GM19372 (cell line): ENCODE results near the gene COIL.
A peak's percentile ranks its signal among the peaks of the same experiment; 100 is the strongest.
"Not testable (repeated sequence)": the region's sequence is repeated elsewhere in the genome, so short reads cannot be mapped to it uniquely, and the experiment has no call there.

Experiments used
- ATAC-seq: cut with Tn5 transposase; IDR thresholded peaks from one replicate; pipeline ENCODE4 v1.9.1; 2021; ENCODE audit warnings: mild to moderate bottlenecking, low read depth, moderate library complexity; ENCODE audit not compliant: unreplicated experiment

The COIL gene

DNA sequence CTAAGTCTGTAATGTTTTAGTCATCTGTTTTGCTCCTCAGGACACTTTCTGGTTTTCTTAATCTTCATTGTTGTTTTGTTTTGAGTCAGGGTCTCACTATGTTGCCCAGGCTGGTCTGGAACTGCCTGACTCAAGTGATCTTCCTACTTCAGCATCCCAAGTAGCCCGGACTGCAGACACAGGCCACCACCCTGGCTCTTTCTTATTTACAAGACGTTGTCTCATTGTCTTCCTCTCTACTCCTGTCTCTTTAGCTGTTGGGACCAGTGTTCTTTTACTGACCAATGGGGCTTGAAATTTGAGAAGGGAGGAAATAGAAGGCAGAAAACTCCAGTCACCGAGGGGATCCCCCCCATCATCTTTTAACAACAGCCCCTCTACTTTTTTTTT, 18.2 kb upstream of the COIL start:
- no peak for ATAC-seq

DNA sequence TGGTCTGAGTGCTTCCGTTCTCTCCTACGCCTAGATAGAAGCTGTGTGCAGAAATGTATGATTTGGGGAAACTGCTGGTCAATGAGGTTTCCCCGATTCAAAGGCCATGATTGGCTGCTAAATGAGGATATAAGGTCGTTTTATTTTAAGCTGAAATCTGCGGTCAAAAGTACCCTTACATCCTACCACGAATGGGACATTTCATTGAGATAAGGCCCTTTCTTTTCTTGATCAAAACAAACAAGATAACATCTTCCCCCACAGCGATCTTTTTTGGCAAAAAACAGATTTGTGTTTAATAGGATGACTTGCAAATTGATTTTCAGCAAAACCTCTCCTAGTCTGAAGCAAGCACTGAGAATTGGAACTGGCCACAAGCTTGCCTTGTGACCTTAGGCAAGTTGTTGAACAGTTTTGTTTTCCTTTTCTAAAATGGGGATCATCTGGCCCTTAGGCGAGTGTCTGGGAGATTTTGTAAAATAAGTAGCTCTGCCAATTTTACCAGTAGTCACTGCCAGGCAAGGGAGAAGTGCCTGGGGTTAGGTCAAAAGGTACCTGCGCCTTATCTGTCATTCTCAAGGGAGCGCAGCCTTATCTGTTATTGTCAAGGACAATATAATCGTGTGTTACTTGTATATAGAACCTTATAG, 17.7 kb upstream of the COIL start:
- ATAC-seq: peak; percentile 44

DNA sequence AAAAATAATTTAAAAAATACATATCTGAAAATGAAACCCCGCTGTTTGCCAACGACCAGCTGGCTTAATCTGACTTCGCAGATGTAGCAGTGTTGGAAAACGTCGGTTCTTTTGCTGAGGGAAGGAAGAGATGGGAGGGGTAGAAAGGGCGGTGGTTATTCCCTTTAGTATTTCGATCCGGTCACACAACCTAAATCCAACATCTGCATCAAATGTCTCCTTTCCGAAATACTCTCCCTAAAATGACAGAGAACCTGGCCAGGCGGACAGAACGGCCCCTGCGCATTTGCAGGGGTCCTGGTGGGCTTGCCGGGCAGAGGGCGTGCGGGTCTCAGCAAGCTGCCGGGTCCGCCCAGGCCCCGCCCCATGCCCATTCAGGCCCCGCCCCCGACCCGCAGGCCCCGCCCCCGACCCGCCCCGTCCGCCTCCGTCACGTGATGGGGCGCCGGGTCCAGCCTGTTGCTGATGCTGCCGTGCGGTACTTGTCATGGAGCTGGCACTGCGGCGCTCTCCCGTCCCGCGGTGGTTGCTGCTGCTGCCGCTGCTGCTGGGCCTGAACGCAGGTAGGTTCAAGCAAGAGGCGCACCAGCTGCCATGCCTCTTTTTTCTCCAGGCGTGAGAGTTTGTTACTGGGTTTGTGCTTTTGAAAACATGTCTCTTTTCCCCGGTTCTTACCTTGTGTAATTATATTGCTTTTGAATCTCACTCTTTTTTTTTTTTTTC, 17.0 kb upstream of the COIL start, which contains the start of gene SCPEP1:
Gene SCPEP1, plus strand, starts transcription at position 459 of the 723 bp plus-strand sequence. Its CDS starts 29 bp downstream, at position 488.
- peak; percentile 73 for ATAC-seq

DNA sequence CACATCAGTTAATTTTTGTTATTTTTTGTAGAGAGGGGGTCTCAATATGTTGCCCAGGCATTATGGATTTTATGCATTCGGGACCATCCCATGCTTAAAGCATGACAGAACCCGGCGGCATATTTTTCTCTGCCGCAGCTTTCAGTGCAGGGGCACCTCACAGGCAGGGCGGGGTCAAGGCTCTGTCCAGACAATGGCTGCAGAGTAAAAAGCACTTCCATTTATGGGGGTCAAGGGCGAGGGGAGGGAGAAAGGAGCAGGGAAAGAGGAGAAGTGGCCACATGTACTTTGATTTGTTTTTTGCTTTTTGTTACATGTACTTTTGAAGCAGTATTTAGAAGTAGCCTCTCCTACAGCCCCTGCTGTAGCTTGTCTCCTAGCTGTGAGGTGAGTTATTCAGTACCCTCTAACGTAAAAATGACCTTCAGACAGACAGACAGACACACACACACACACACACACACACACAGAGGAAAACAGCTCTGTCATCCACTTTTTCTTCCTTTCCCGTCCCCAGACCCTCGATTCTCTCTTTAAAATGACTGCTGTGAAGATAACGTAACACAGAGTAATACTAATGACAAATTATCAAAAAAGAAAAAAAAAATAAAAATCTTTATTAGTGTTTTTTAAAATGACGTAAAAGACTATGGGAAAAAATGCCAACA, 16.2 kb upstream of the COIL start:
- no peak for ATAC-seq

DNA sequence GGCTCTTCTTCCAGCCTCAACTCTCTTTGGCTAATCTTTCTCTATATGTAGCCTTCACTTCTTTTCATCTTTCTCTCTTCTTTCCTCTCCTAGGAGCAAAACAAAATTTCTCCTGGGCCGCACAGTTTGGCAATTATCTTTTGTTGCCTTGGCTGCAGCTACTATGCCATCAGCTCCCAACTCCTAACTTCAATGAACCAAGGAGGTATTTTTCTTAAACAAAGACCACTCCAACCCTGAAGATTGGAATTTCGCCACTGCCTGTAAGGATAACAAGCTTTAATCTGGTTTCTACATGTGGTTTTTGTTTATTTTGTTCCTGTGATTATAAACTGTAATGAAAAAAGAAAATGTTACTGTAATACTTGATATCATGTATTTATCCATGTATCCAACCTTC, 14.8 kb upstream of the COIL start:
- ATAC-seq: no peak

DNA sequence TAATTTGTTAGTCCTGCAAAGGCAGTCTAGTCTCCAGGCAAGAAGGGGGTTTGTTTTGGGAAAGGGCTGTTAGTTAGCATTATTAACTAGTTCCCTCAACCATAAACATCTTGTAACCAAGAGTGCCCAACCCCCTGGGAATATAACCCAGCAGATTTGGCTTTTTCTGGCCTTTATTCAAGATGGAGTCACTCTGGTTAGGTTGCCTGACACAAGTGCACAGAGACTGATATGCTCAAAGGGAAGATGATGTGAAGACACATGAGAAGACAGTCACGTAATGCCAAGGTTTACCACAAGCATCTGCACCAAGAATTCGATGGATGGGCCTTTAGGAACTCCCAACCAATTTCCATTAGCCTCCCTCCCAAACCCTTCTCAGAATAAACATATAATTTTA, 13.2 kb upstream of the COIL start:
- no peak for ATAC-seq

DNA sequence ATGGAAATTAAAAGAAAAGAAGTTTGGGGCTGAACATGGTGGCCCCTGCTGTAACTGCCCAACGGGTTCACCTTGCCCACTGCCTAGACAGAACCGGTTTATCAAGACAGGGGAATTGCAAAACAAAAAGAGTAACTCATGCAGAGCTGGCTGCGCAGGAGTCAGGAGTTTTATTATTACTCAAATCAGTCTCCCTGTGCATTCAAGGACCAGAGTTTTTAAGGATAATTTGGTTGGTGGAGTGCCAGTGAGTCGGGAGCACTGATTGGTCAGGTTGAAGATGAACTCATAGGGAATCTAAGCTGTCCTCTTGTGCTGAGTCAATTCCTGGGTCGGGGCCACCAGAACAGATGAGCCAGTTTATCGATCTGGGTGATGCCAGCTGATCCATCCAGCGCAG, 12.7 kb upstream of the COIL start:
- ATAC-seq: no peak

DNA sequence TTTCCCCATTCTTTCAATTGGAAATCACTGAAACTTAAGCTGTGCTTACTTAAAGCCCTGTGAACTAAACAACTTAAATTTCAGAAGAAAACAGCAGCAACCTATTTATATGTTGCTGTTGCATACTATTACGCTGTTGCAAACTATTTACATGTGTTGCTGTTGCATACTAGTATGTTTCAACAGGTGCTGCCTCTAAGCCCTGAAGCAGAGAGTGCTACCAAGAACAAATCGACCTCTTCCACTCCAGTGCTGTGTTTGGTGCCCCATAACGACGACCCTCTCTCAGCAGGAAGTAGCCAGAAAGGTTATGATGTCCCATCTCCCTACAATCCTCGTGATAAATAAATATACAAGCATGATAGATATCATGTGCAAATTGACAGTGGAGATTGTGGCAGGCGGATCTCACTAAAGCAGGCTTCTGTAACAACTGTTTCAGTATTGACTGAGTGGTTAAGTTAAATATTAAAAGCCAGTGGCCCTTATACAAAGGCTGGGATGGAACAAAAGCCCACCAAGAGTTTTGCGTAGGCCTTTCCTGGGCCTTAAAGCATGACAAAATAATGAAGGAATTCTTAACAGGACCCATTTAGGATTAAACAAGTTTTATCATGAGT, 11.4 kb upstream of the COIL start:
- ATAC-seq: no peak

DNA sequence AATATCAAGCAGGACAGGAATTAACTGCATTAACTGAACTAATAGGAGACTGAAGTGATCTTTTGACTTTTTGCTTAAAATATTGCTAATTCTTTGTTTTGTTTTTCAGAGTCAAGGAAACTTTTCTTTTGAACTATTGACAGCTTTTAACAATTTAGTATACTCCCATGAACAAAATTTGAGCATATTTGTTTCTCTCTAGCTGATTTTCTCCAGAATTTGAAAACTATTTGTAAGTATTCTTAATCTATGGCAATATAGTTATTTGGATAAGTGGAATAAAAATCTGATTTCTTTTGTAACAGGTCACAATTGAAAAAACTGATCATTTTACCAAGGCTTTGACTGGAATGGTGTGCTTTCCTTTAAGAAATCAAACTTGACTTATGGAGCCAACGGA, 10.1 kb upstream of the COIL start:
- no peak for ATAC-seq

DNA sequence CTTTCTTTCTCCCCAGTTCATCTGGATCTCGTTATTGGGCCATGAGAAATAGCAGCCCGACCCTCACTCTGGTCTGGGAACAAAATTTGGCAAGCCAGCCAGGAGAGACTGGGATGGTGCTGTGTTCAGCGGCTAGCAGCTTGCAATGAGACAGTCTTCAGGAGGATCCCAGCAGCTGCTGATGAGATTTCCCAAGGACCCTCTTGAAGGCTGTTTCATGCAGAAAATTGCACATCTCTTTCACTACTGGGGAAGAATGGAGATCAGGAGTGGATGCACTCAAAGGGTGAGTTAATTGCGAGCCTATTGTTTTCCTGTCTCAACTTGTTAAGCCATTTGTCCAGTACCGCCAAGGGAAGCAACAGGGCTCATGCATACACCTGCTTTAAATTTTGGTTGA, 5.5 kb upstream of the COIL start:
- ATAC-seq: no peak

DNA sequence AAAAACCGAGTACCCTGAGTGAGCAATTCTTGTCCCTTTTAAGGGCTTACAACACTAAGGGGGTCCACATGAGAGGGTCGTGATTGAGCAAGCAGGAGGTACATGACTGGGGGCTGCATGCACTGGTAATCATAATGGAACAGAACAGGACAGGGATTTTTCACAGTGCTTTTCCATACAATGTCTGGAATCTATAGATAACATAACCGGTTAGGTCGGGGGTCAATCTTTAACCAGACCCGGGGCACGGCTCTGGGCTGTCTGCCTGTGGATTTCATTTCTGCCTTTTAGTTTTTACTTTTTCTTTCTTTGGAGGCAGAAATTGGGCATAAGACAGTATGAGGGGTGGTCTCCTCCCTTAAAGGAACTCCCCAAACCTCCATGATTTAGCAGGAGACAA, 4.8 kb upstream of the COIL start:
- ATAC-seq: not testable (repeated sequence)

DNA sequence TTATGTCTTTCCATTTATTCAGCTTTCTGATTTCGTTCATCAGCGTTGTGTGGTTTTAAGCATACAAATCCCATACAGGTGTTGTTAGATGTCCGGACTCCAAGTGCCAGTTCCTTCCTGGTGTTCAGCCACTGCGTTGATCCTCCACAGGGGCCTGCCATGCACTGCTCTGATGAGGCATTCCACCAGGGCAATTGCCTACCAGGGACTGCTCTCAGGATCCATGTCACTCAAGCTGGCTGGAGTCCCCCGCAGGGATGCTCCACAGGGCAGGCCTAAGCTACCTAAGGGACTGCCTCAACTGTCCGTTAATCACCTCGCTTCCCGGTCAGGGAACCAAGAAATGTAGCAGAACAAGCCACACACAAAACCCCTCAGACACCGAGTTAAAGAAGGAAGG, 4.4 kb upstream of the COIL start:
- not testable (repeated sequence) for ATAC-seq

DNA sequence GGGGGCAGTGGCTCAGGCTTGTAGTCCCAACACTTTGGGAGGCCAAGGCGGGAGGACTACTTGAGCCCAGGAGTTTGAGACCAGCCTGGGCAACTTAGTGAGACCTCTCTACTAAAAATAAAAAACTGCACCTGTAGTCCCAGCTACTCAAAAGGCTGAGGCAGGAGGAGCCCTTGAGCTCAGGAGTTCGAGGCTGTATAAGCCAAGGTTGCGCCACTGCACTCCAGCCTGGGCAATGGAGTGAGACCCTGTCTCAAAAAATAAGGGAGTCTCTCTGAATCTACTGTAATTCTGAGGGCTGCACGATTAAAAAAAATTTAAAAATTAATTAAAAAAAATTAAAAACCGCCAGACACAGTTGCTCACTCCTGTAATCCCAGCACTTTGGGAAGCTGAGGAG, 3.9 kb downstream of the COIL start:
- no peak for ATAC-seq

DNA sequence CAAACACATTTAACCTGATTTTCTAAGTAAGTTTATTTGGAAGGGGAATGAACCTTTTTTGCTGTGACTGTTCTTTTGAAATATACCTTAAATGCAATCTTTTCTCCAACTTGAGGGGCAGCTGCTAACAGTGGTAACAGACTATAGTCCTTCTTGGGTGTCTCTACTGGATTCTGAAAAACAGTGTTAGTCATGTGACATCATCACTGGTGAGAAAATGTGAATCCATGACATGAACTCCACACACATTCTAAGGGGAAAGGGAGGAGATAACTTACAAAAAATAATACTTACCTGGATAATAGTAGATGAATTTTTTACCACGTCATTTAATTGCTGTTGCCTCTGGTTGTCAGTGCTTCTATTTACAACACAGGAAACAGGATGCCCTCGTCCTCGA, 11.3 kb downstream of the COIL start:
- no peak for ATAC-seq

DNA sequence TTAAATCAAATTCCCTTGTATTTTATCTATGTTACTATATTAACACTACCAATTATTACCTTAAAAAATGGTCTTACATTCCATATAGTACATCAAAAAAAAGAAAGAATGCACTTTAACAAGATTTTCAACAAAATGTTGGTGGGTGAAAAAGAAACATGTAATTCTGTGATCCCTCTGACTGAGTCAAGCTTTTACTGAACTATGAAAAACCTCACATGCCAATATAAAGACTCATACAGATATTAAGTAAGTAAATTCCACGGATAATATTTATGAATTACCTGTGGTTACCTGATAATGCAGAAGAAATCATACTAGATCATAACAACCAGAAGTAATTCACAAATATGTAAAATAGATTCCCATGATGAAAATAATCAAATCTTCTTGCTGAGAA, 12.4 kb downstream of the COIL start:
- ATAC-seq: no peak

DNA sequence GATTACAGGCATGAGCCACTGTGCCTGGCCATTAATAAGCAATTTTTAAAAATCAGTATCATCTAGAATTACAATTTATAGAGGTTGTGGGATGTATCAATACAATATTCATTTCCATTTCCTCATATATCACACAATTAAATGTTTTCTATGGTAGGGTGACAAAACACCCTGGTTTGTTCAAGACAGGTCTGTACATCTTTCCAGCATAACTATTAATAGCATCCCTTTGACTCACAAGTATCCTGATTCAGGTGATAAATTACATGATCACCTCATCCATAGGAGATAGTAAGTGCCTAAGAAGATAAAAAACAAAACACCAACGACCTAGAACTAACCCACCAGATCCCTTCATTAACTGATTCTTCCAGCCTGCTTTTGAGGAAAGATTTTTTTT, 13.1 kb downstream of the COIL start:
- ATAC-seq: no peak

DNA sequence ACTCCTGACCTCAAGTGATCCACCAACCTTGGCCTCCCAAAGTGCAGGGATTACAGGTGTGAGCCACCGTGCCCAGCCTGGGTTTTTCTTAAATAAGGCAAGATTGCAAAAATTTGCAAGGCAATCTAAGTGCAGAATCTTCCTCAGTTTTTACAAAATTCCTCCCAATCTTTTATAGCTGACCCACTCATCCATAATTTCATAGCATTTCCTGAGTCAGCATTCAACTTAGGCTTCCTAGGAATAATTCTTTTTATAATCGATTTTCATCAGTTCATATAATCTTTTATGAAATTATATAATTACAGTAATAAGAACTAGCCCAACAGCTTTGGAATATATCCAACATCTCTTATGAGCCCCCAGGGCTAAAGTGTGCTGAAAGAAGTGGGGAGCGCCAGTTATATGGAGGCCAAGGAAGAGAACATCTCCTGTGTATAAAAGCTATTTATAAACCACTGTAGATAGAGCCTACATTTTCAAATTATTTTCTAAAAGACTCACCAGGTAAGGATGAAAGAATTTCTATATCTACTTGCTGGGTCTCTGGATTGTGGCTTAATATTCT, 14.8 kb downstream of the COIL start:
- no peak for ATAC-seq

DNA sequence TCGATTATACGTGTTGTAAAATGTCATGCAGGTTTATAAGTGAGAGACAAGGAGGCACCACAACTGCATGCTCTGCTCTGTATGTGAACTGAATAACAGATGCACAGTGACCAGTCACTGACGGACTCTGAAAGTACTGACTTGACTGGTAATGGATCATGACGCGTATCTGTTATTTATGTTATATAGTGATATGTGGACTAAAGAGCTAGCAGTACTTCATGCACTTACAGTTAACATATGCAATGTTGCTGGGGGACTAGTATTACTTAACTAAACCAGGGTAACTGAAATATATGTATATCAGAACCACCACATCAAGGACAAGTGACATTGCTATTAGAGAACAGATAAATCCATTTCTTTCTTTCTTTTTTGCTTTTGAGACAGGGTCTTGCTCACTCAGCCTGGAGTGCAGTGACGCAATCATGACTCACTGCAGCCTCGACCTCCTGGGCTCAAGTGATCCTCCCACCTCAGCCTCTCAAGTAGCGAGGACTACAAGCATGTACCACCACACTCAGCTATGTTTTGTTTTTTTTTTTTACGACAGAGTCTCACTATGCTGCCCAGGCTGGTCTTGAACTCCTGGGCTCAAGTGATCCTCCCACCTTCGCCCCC, 17.2 kb downstream of the COIL start:
- ATAC-seq: no peak

DNA sequence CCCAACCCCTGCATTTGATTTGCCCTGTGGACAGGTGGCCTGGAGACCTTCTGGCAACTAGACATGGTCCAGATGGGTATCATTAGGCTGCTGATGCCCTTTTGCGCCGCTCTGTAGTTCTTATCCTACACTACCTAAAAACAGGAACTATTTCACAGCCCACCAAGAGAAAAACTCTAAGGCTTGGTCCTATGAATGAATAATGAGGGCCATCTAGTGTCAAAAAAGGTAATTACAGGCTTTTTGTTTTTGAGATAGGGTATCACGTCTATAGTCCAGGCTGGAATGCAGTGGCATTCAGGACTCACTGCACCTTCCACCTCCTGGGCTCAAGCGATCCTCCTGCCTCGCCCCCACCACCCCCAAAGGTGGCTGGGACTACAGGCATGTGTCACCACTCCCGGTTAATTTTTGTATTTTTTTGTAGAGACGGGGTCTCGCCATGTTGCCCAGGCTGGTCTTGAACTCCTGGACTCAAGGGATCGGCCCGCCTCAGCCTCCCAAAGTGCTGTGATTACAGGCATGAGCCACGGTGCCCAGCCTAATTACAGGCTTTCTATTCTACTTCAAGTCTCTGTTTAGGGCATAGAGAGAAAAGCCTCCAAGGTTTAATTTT, 20.9 kb downstream of the COIL start:
- peak; percentile 79 for ATAC-seq

DNA sequence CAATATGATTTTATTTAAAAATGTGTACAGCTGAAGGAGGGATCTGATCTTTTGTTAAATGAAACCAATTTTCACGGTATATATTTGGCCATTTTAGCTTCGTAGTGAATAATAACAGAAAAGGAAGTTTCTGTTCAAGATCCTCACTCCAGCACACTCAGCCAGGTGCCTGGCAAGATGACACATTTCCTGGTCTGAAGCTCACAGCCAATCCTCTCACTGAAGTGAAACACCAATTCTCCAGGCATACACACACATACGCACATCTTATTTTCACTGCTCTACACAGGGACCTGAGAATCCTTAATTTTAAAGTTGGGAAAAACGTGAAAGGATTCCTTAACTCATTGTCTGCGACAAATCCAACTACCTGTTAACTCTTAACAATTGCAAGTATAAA, 22.6 kb downstream of the COIL start:
- ATAC-seq: not testable (repeated sequence)
